Neutrophil (primary cell): ENCODE measurements around the gene CCDC90B.

Experiments
- H3K27ac ChIP-seq: fragments of 200-600 bp; sonication (generic); 2 replicates; pipeline ENCODE4 v1.5.1; 2016; ENCODE audit warnings: mild to moderate bottlenecking, moderate library complexity
- H3K27me3 ChIP-seq: fragments of 200-600 bp; sonication (generic); 2 replicates; pipeline ENCODE4 v1.6.0; 2016; ENCODE audit warnings: mild to moderate bottlenecking
- H3K36me3 ChIP-seq: fragments of 200-600 bp; sonication (generic); 2 replicates; pipeline ENCODE4 v1.5.1; 2017
- H3K4me1 ChIP-seq, 2 experiments: fragments of 200-600 bp in 1 of 2; sonication (generic) in 1 of 2; 1 replicate in 1 of 2; 2 replicates in 1 of 2; pipeline versions ENCODE4 v1.5.1 to v1.6.1; 2013 to 2016; ENCODE audit warnings: low read depth in 1 of 2, low read length in 1 of 2, mild to moderate bottlenecking in 1 of 2, moderate library complexity in 1 of 2; ENCODE audit not compliant: control insufficient read depth in 1 of 2, insufficient read depth in 1 of 2
- H3K4me3 ChIP-seq, 2 experiments: fragments of 200-600 bp in 1 of 2; sonication (generic) in 1 of 2; 1 replicate in 1 of 2; 2 replicates in 1 of 2; pipeline ENCODE4 v1.5.1; 2013 to 2016; ENCODE audit warnings: low read depth in 1 of 2, low read length in 1 of 2, mild to moderate bottlenecking in 1 of 2, moderate library complexity in 1 of 2
- H3K9me3 ChIP-seq: fragments of 200-600 bp; sonication (generic); 2 replicates; pipeline ENCODE4 v1.5.1; 2016
- TF ChIP-seq, protein P1 (sequence below): fragments of 200-600 bp; sonication (generic); IDR thresholded peaks from 2 replicates; pipeline ENCODE4 v1.5.1; 2016; ENCODE audit warnings: antibody characterized with exemption

CCDC90B gene

DNA sequence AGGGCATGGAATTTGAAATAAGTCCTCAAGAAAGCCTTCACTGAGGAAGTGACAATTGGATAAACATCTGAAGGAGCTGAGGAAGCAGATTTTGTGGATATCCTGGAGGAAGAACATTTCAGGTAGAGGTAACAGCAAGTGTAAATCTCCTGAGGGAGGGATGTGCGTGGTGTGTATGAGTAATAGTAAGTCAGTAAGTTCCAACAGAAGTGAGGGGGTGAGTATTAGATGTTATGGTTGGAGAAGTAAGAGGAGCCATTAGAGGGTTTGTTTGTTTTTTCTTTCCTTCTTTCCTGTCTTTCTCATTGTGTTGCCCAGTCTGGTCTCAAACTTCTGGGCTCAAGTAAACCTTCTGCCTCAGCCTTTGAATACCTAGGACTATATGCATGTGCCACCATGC, 63.7 kb downstream of the CCDC90B start:
- Histone ChIP-seq H3K27me3 (no peaks in the 10 kb centered on the region), H3K4me3 (no peak overlapping the region), H3K36me3 (no peaks in the 10 kb centered on the region), H3K27ac (no peak overlapping the region), H3K9me3 (no peaks in the 10 kb centered on the region), H3K4me1 (no peaks in the 10 kb centered on the region)
- TF ChIP-seq, protein P1, sequence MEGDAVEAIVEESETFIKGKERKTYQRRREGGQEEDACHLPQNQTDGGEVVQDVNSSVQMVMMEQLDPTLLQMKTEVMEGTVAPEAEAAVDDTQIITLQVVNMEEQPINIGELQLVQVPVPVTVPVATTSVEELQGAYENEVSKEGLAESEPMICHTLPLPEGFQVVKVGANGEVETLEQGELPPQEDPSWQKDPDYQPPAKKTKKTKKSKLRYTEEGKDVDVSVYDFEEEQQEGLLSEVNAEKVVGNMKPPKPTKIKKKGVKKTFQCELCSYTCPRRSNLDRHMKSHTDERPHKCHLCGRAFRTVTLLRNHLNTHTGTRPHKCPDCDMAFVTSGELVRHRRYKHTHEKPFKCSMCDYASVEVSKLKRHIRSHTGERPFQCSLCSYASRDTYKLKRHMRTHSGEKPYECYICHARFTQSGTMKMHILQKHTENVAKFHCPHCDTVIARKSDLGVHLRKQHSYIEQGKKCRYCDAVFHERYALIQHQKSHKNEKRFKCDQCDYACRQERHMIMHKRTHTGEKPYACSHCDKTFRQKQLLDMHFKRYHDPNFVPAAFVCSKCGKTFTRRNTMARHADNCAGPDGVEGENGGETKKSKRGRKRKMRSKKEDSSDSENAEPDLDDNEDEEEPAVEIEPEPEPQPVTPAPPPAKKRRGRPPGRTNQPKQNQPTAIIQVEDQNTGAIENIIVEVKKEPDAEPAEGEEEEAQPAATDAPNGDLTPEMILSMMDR = no peak

DNA sequence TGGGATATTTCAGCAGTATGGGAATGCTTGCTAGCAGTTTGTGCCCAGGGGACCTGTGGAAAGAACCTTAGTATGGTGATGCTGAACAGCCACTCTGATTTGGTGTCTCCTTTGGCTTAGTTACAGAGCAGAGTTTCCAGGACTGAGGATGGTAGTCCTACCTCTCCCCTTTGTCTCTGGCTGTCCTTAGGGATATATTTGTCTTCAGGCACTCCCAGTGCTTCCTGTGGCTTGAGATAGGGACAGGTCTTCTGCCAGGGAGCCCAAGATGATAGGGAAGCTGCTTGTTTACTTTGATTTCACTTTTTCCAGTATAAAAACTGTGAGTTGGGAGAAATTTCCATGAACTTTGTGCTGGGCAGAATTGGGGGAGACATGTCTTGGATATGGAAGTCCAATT, 64.5 kb downstream of the CCDC90B start:
- Histone ChIP-seq H3K9me3 (no peaks in the 10 kb centered on the region), H3K36me3 (no peaks in the 10 kb centered on the region), H3K27ac (no peak overlapping the region), H3K4me1 (no peaks in the 10 kb centered on the region), H3K27me3 (no peaks in the 10 kb centered on the region), H3K4me3 (no peak overlapping the region)
- TF ChIP-seq, protein P1 = no peak

DNA sequence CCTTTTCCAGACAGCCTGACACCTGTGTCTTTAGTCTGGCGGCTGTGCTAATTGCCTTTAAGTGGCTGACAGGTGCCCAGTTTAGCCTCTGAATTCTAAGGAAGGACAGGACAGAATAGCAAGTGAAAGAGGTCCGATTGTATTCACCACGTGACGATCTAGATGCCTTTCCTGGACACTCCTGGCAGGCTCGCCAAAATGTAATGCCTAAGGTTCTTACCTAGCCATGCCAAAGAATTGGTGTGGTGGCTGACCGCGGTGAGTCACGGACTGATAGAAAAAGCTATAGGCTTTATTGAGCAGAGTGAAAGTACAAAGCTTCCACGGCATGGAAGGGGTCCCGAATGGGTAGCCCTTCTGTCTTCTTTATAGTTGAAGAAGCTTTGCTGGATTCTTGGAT, 65.9 kb downstream of the CCDC90B start:
- TF ChIP-seq, protein P1 = no peak
- Histone ChIP-seq H3K4me1 (no peaks in the 10 kb centered on the region), H3K27ac (no peak overlapping the region), H3K27me3 (no peaks in the 10 kb centered on the region), H3K9me3 (no peaks in the 10 kb centered on the region), H3K4me3 (no peak overlapping the region), H3K36me3 (no peaks in the 10 kb centered on the region)

DNA sequence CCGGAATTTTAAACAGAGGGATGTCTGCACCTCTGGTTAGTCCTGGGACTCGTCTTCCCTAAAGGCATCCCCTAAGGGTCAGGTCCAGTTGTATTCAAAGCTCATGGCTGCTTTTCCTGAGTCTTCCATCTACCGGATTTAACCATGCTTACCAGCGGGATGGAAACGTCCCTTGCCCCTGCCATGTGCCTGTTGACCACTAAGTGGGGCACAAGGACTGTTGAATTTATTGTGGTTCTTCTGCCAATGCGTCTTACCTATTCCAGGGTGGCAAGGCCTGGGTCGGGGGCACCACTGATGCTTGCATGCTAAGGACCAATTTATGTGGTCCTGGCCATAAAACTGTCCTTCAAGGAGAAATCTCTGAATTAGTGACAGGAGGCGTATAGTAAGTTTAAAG, 67.1 kb downstream of the CCDC90B start:
- Histone ChIP-seq H3K4me3 (no peak overlapping the region), H3K36me3 (no peaks in the 10 kb centered on the region), H3K27ac (no peak overlapping the region), H3K4me1 (no peaks in the 10 kb centered on the region), H3K27me3 (no peaks in the 10 kb centered on the region), H3K9me3 (no peaks in the 10 kb centered on the region)
- TF ChIP-seq, protein P1 = no peak
